SK-N-SH (cell line): ENCODE data around the gene TAS1R3.

Experiments
- CTCF ChIP-seq: fragments of 200-600 bp; sonication (generic); IDR thresholded peaks from 2 replicates; pipeline ENCODE4 v1.6.1; 2017; ENCODE audit warnings: antibody characterized with exemption, mild to moderate bottlenecking, moderate library complexity
- POLR2AphosphoS5 ChIP-seq: IDR thresholded peaks from 2 replicates; pipeline ENCODE4 v1.6.1; 2012; ENCODE audit warnings: low read depth, low read length
- REST ChIP-seq: IDR thresholded peaks from 2 replicates; pipeline ENCODE4 v1.6.1; 2012; ENCODE audit warnings: mild to moderate bottlenecking, low read depth, low read length, moderate library complexity
- SMC3 ChIP-seq: IDR thresholded peaks from 2 replicates; pipeline ENCODE4 v1.6.1; 2012; ENCODE audit warnings: low read depth, low read length, improper control_type of control experiment

- TF ChIP-seq POLR2AphosphoS5 (no peak), CTCF (no peak), REST (no peak), SMC3 (no peak)
These were observed 5.4 kb downstream of the TAS1R3 start for GRCh38 chr1:1336446-1336845.
